ENCODE results near the gene NPB. TPM values are rescaled to one million over a fixed set of nuclear protein-coding genes. Genes with fewer than 3 reads are reported as not detected.

NPB gene
- not detected in 2 replicates for total RNA-seq

DNA sequence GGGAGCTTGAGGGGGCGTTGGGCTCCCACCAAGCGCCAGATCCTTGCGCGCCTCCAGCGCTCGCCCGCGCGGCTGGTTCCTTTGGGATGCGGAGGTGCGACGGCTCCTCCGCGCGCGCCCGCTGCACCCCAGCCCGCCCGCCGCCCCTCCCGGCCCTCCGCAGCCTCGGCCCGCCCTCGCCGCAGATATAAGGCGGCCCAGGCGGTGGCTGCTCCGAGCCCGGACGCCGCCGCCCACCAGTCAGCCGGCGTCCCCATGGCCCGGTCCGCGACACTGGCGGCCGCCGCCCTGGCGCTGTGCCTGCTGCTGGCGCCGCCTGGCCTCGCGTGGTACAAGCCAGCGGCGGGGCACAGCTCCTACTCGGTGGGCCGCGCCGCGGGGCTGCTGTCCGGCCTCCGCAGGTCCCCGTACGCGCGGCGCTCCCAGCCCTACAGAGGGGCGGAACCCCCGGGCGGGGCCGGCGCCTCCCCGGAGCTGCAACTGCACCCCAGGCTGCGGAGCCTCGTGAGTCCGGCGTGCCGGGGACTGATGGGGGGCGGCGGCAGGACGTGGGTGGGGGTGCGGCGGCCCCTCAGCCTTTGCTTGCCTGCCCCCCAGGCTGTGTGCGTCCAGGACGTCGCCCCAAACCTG, at the start of gene NPB:
Gene NPB (plus strand): TSS at position 216 of the 630 bp plus-strand sequence. CDS start 40 bp downstream, at position 256.

GRCh38 chr17:81859906-81860755, 41.9 kb upstream of the NPB start, which contains the start of gene P4HB:
TSS of gene P4HB (minus strand) at chr17:81860535. CDS start at chr17:81860471, 64 bp downstream.

DNA sequence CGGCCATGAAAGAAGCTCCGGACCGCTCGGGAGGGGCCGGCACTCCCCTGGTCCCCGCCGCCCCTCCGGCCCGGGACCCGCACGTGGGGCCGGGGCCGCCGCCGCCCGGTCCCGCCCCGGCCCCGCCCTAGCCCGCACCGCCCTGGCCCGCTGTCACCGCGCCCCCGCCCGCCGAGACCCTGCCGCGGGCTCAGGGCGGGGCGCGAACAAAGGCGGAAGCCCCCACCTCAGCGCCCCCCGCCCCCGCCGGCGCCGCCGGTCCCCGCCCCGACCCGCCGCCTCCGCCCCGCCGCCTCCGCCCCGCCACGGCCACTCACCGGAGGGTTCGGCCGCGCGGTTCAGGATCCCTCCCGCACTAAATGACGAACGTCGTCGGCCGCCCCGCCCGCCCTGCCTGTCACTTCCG, 31.1 kb upstream of the NPB start, which contains the start of gene ARHGDIA:
Gene ARHGDIA (minus strand): TSS at position 357 of the 406 bp plus-strand sequence. CDS start 1,407 bp downstream, outside the sequence.

DNA sequence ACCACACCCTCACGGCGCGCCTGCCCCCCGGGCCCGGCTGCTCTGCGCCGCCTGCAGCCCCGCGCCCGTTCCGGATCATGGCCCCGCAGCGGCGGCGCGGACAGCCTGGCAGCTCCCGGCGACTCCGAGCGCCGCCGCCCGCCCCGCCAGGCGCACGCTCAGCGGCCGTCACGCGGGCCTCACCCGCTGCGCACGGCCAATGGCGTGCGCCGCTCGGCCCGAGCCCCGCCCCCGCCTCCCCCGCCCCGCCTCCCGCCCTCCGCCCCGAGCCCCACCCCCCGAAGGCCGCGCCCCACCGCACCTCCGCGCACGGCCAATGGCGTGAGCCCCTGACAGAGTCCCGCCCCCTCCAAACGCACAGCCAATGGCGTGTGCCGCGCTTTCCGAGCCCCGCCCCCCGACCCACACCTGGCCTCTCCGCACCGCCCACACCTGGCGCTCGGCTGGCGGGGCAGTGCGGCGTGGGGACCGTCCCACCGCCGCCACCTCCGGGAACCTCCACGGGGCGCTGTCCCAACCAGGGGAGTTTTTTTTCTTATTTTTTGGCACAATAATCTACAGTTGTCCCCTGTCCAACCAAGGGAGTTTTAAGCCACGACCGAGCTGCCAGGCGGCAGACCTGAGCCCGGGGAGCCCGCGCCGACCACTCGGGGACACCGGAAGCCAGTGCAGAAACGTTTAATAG, 9.4 kb downstream of the NPB start, which contains the start of gene PCYT2:
Gene PCYT2 (minus strand): TSS at position 123 of the 685 bp plus-strand sequence. CDS start 44 bp downstream, at position 79.

DNA sequence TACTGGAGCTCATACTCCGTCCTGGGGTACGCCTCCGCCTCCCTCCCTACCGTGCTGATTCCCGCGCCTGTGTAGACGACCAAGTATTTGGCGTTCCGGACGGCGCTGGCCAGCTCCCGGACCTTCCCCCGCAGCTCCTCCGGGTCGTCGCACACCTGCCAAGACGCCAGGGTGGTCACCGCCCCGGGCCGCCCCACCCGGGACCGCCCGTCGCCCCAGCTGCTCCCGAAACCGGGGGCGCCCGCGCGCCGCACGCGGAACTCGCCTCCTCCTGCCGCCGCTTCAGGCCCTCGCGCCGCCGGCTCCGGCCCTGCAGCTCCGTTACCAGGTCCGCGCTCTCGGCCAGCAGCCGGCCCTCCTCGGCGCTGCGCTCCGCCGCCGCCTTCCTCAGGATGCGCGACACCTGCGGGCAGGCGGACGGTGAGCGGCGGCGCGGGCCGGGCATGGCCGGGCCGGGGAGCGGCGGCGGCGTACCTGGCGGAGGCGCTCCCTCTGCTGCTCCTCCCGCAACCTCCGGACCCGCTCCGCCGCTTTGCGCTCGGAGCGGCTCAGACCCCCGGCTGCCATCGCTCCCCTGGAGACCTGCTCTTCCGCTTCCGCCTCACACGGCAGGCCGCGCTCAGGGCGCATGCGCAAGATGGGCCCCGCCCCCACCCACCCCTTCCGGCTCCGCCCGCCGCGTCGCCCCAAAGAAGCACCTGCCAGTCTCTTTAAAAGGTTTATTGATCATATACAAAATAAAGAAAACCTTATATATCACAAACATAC, 15.7 kb downstream of the NPB start, which contains the start of gene SIRT7:
Gene SIRT7 (minus strand): TSS at position 612 of the 768 bp plus-strand sequence. CDS start 45 bp downstream, at position 567.

DNA sequence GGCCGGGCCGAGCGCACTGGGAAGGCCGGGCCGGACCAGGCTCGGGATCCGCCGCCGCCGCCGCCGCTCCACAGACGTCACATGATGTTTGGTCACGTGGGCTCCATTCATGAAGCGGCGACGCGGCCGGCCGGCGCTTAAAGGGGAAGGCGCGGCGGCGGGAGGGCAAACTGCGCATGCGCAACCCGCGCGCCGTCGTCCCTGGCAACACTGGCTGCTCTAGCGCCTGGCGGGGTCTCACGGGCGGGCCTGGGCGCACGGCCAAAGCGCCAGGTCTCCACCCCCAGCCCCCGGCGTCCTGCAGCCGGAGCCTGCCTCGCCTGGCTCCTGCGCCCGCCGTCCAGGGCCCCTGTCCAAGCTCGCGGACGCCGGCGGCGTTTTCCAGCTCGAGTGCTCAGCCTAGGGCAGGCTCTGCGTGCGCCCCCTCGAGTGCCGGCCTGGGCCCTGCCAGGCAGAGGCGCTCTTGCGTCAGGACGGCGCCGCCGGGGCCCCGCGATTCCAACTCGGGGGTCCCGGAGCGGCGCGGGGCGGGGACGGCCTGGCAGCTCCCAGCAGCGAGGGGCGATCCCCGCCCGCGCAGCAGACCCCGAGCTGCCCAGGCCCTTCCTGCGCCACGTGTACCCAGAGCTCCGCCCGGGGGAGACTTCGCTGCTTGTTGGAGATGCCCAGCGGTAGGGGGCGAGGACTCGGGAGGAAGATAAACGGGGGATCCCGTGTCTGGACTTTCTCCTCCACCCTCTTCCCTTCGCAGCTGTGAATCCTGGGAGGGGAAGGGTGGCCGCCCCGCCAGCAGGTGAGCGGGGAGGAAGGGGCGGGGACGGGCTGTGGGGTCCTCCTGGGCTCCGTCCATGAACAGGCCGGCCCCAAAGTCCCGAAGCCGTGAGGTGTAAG, 25.9 kb downstream of the NPB start, which contains the start of gene MAFG:
Gene MAFG (minus strand): TSS at position 83 of the 891 bp plus-strand sequence. CDS start 4,550 bp downstream, outside the sequence.

GRCh38 chr17:81947189-81947588, 45.2 kb downstream of the NPB start, which contains the start of gene MYADML2:
TSS of gene MYADML2 (minus strand) at chr17:81947233. CDS start at chr17:81941741, 5,492 bp downstream.

Other genes with a start within 250 kb of the NPB start
- gene PDE6G, start 245.7 kb upstream of the NPB start, total RNA-seq: 0.76 and 0.97 TPM in 2 replicates
- 33.7 and 39.6 TPM in 2 replicates for gene OXLD1, start 235.6 kb upstream of the NPB start, total RNA-seq
- gene CCDC137, start 235.5 kb upstream of the NPB start, total RNA-seq: 9.3 and 10.7 TPM in 2 replicates
- 21.1 and 39.6 TPM in 2 replicates for gene ARL16, start 218.4 kb upstream of the NPB start, total RNA-seq
- 64.3 and 78.6 TPM in 2 replicates for gene HGS, start 218.2 kb upstream of the NPB start, total RNA-seq
- 11.0 and 13.7 TPM in 2 replicates for gene MRPL12, start 198.9 kb upstream of the NPB start, total RNA-seq
- 17.5 and 21.6 TPM in 2 replicates for gene SLC25A10, start 190.0 kb upstream of the NPB start, total RNA-seq
- gene GCGR, start 98.1 kb upstream of the NPB start, total RNA-seq: not detected in 2 replicates
- gene MCRIP1, start 68.9 kb upstream of the NPB start, total RNA-seq: 126 and 148 TPM in 2 replicates
- not detected in 2 replicates for gene PPP1R27, start 67.2 kb upstream of the NPB start, total RNA-seq
- 648 and 838 TPM in 2 replicates for gene P4HB, start 41.7 kb upstream of the NPB start, total RNA-seq
- 59.0 and 168 TPM in 2 replicates for gene ARHGDIA, start 30.9 kb upstream of the NPB start, total RNA-seq
- 233 and 248 TPM in 2 replicates for gene ALYREF, start 10.7 kb upstream of the NPB start, total RNA-seq
- 208 and 256 TPM in 2 replicates for gene ANAPC11, start 10.5 kb upstream of the NPB start, total RNA-seq
- gene PCYT2, start 9.2 kb downstream of the NPB start, total RNA-seq: 45.5 and 59.4 TPM in 2 replicates
- gene SIRT7, start 15.9 kb downstream of the NPB start, total RNA-seq: 17.2 and 36.6 TPM in 2 replicates
- 13.3 and 17.2 TPM in 2 replicates for gene MAFG, start 25.5 kb downstream of the NPB start, total RNA-seq
- 114 and 138 TPM in 2 replicates for gene PYCR1, start 35.1 kb downstream of the NPB start, total RNA-seq
- gene MYADML2, start 45.0 kb downstream of the NPB start, total RNA-seq: not detected in 2 replicates
- gene NOTUM, start 58.9 kb downstream of the NPB start, total RNA-seq: not detected in 2 replicates
- 19.8 and 21.4 TPM in 2 replicates for gene ASPSCR1, start 75.4 kb downstream of the NPB start, total RNA-seq
- 78.9 and 79.6 TPM in 2 replicates for gene CENPX, start 120.6 kb downstream of the NPB start, total RNA-seq
- gene LRRC45, start 121.1 kb downstream of the NPB start, total RNA-seq: 21.8 and 29.8 TPM in 2 replicates
- gene RAC3, start 129.4 kb downstream of the NPB start, total RNA-seq: 17.5 and 40.0 TPM in 2 replicates
- gene DCXR, start 135.5 kb downstream of the NPB start, total RNA-seq: 66.1 and 75.0 TPM in 2 replicates
- 19.8 and 22.2 TPM in 2 replicates for gene RFNG, start 149.6 kb downstream of the NPB start, total RNA-seq
- gene GPS1, start 149.7 kb downstream of the NPB start, total RNA-seq: 95.9 and 105 TPM in 2 replicates
- gene DUS1L, start 163.6 kb downstream of the NPB start, total RNA-seq: 59.8 and 77.2 TPM in 2 replicates
- 49.1 and 83.8 TPM in 2 replicates for gene FASN, start 196.0 kb downstream of the NPB start, total RNA-seq

Data from epithelial cell of umbilical artery (primary cell).